Thyroid gland (tissue), 4 donors: ENCODE results near the gene OIP5. TPM values are rescaled to one million over a fixed set of nuclear protein-coding genes. Genes with fewer than 3 reads are reported as not detected.

ENCODE experiments used
- DNase-seq, 2 donors: peaks; one replicate each; pipeline ENCODE4 v3.0.0-alpha.2; 2019
- H3K27ac ChIP-seq, 3 donors: fragments of 200-600 bp; sonication (generic); 1 replicate in 2 of 3; 2 replicates in 1 of 3; pipeline ENCODE4 v1.5.1; 2016 to 2019; ENCODE audit warnings: mild to moderate bottlenecking in 1 of 3, moderate library complexity in 1 of 3
- H3K27me3 ChIP-seq: fragments of 200-600 bp; sonication (generic); one replicate; pipeline ENCODE4 v1.5.1; 2019
- H3K36me3 ChIP-seq, 2 donors: fragments of 200-600 bp; sonication (generic); one replicate each; pipeline ENCODE4 v1.5.1; 2016 to 2019
- H3K4me1 ChIP-seq, 2 donors: fragments of 200-600 bp; sonication (generic); one replicate each; pipeline ENCODE4 v1.5.1; 2017 to 2019
- H3K4me3 ChIP-seq, 3 donors: fragments of 200-600 bp; sonication (generic); replicated peaks in 1 of 3; 1 replicate in 2 of 3; 2 replicates in 1 of 3; pipeline ENCODE4 v1.5.1; 2016; ENCODE audit warnings: mild to moderate bottlenecking in 1 of 3
- H3K9me3 ChIP-seq: fragments of 200-600 bp; sonication (generic); one replicate; pipeline ENCODE4 v1.5.1; 2017
- POLR2A ChIP-seq, 2 donors: fragments of 450-650 bp; IDR thresholded peaks; one replicate each; pipeline ENCODE4 v1.6.1; 2017; ENCODE audit warnings: antibody characterized with exemption in 2 of 2, mild to moderate bottlenecking in 2 of 2, moderate library complexity in 1 of 2
- WGBS, 2 donors: methylation state at CpG; one replicate each; pipeline ENCODE4 v1.1.5; 2017; 5-methylcytosine and 5-hydroxymethylcytosine counted together
- intact Hi-C: fragments of 100-400 bp; cut with DNase I; formaldehyde crosslinking; loops from one replicate; pipeline ENCODE4 v1.15.1; 2023
- total RNA-seq, 4 donors: library from RNA; depleted of rRNA; stranded (reverse); fragments of >200 nt; gene quantifications; one replicate each; pipeline ENCODE4 v1.2.3, GENCODE V29; 2016
- TF ChIP-seq, protein P1 (sequence below), 6 experiments: fragments of 200-600 bp in 3 of 6; fragments of 450-650 bp in 3 of 6; sonication (generic) in 3 of 6; IDR thresholded peaks; one replicate each; pipeline ENCODE4 v1.5.1; 2016 to 2019; ENCODE audit warnings: antibody characterized with exemption in 6 of 6, mild to moderate bottlenecking in 2 of 6, inconsistent platforms in 1 of 6, moderate library complexity in 1 of 6

OIP5 gene
- total RNA-seq, 4 donors from 2014 or later, result 0.78 to 1.6 TPM; not detected in 2

DNA sequence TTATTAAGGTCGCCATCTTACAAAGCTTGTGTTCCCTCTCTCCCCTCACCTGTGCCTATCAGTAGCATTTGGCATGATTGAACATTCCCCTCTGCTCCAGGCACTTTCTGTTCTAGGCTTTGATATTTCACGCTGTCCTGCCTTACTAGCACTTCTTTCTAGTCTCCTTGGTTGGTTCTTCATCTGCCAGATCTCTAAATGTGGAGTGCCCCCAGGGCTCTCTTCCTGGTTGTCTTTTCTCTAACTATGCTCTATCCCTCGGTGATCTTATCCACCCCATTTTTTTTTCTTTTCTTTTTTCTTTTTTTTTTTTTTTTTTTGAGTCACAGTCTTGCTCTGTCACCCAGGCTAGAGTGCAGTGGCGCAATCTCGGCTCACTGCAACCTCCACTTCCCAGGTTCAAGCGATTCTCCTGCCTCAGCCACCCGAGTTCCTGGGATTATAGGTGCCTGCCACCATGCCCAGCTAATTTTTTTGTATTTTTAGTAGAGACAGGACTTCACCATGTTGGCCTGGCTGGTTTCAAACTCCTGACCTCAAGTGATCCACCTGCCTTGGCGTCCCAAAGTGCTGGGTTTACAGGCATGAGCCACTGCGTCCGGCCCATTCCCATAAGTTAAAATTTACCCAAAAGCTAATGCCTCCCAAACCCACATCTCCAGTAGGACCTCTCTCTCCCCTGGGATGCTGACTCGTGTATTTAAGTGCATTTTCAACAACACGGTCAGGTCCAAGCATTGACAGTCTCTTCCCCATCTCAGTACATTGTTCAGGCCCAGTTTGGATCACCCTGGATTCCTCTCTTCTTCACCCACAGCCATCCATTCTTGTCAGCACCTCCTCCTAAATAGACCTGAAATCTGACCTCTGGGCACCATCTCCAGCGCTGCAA is 5.5 kb upstream of the OIP5 start:
- TF ChIP-seq, protein P1, sequence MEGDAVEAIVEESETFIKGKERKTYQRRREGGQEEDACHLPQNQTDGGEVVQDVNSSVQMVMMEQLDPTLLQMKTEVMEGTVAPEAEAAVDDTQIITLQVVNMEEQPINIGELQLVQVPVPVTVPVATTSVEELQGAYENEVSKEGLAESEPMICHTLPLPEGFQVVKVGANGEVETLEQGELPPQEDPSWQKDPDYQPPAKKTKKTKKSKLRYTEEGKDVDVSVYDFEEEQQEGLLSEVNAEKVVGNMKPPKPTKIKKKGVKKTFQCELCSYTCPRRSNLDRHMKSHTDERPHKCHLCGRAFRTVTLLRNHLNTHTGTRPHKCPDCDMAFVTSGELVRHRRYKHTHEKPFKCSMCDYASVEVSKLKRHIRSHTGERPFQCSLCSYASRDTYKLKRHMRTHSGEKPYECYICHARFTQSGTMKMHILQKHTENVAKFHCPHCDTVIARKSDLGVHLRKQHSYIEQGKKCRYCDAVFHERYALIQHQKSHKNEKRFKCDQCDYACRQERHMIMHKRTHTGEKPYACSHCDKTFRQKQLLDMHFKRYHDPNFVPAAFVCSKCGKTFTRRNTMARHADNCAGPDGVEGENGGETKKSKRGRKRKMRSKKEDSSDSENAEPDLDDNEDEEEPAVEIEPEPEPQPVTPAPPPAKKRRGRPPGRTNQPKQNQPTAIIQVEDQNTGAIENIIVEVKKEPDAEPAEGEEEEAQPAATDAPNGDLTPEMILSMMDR (IDR thresholded peaks at IDR 0.05), result no peak
- no peak for TF ChIP-seq POLR2A (IDR thresholded peaks at IDR 0.05)
- DNase-seq, result no peak
- intact Hi-C loops, result loop anchor here (10.0 kb wide), 1 partner anchor 103 kb away; the partner anchor contains the start of genes CHP1 and EXD1
- Histone ChIP-seq H3K27ac (no peak overlapping the region), H3K4me1 (peaks cover 0 to 10% of the 10 kb centered on the region in 2 donors), H3K27me3 (no peaks in the 10 kb centered on the region), H3K4me3 (no peak overlapping the region), H3K36me3 (no peaks in the 10 kb centered on the region), H3K9me3 (no peaks in the 10 kb centered on the region)
- WGBS, 2 donors, result 90 to 91% methylated on average over 13 of the region's 13 CpGs

DNA sequence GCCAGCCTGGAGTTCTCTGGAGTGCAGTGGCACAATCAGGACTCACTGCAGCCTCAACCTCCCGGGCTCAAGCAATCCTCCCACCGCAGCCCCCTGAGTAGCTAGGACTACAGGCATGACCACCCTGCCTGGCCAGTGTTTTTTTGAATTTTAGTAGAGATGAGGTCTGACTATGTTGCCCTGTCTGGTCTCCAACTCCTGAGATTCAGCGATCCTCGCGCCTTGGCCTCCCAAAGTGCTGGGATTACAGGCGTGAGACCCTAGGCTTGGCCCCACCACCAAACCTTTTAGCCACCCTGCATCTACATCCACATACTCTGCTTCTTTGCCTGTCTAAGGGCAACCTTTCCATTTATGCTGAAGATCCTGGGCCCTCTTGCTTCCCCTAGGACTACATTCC is 4.7 kb upstream of the OIP5 start:
- intact Hi-C loops, result loop anchor here (10.0 kb wide), 1 partner anchor 102 kb away; the partner anchor contains the start of genes CHP1 and EXD1
- Histone ChIP-seq H3K36me3 (no peaks in the 10 kb centered on the region), H3K27ac (no peak overlapping the region), H3K9me3 (no peaks in the 10 kb centered on the region), H3K27me3 (no peaks in the 10 kb centered on the region), H3K4me1 (peaks cover 0 to 11% of the 10 kb centered on the region in 2 donors), H3K4me3 (no peak overlapping the region)
- no peak for DNase-seq
- TF ChIP-seq, protein P1 (IDR thresholded peaks at IDR 0.05), result no peak
- no peak for TF ChIP-seq POLR2A (IDR thresholded peaks at IDR 0.05)
- WGBS, 2 donors, result 96 to 98% methylated on average over 6 of the region's 6 CpGs

DNA sequence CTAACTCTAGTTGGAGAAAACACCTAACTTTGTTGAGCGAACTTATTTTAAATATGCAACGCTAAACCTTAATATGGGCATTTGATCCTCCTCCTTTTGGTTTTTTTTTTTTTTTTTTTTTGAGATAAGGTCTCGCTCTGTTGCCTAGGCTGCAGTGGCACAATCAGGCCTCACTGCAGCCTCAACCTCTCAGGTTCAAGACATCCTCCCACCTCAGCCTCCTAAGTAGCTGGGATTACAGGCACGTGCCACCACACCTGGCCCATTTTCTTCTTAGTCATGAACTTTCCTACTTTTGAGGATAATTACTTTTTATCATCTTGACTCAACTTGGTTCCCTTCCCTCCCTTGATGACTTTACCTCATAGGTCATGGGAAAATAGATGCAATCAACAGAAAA is 4.2 kb upstream of the OIP5 start:
- TF ChIP-seq, protein P1 (IDR thresholded peaks at IDR 0.05), result no peak
- TF ChIP-seq POLR2A (IDR thresholded peaks at IDR 0.05), result no peak
- WGBS, 2 donors, result 96 to 97% methylated on average over 4 of the region's 4 CpGs
- H3K4me1 ChIP-seq, result peaks cover 3 to 15% of the 10 kb centered on the region in 2 donors

DNA sequence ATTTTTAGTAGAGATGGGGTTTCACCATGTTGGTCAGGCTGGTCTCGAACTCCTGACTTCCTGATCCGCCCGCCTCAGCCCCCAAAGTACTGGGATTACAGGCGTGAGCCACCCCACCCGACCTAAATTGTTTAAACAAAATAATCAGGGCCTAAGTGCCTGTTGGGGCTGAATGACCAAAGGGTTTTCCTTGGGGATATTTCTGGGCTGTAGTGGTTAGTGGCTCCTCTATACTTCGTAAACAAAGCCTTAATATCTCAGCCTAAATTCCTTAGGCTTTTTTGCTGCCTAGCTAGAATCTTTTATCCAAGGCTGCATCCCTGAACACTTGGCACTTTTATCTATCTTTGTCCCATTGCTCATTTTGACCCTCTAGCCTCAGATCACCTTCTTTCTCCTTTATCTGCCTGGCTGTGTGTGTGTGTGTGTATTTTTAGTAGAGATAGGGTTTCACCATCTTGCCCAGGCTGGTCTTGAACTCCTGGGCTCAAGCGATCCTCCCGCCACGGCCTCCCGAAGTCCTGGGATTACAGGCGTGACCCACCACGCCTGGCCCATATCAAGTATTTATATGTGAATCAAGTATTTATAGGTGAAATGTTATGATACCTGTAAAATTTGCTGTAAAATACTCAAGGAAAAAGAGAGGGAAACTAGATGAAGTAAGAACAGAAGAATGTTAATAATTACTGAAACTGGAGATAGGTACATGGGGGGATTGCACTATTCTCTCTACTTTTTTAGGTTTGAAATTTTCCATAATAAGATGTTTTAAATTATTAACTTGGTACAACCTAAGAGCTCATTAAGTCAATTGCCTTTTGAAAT is 2.1 kb upstream of the OIP5 start:
- Histone ChIP-seq H3K36me3 (no peaks in the 10 kb centered on the region), H3K27ac (no peak overlapping the region), H3K4me1 (peaks cover 6 to 17% of the 10 kb centered on the region in 2 donors), H3K9me3 (no peaks in the 10 kb centered on the region), H3K4me3 (no peak overlapping the region), H3K27me3 (no peaks in the 10 kb centered on the region)
- WGBS, 2 donors, result 84 to 90% methylated on average over 12 of the region's 12 CpGs
- no peak for TF ChIP-seq POLR2A (IDR thresholded peaks at IDR 0.05)
- TF ChIP-seq, protein P1 (IDR thresholded peaks at IDR 0.05), result no peak
- DNase-seq, result no peak
- intact Hi-C loops, result loop anchor here (5.0 to 10.0 kb wide), 2 partner anchors 47 to 100 kb away; partner anchors contain the start of genes CHP1 and EXD1

More for the DNA sequence above, 4.2 kb upstream of the OIP5 start:
- DNase-seq, result no peak
- H3K27me3 ChIP-seq, result no peaks in the 10 kb centered on the region
- intact Hi-C loops, result loop anchor here (10.0 kb wide), 1 partner anchor 102 kb away; the partner anchor contains the start of genes CHP1 and EXD1
- no peak overlapping the region for H3K4me3 ChIP-seq
- H3K9me3 ChIP-seq, result no peaks in the 10 kb centered on the region
- H3K27ac ChIP-seq, result no peak overlapping the region
- H3K36me3 ChIP-seq, result no peaks in the 10 kb centered on the region
